Erythroblast (primary cell): ENCODE measurements around the gene WBP2NL.
"Not testable (repeated sequence)": the region's sequence is repeated elsewhere in the genome, so short reads cannot be mapped to it uniquely, and the experiment has no call there.

Experiments used
- DNase-seq, 2 experiments: peaks; one replicate each; lab custom pipeline; 2025; lab: John Stamatoyannopoulos, UW
- GATA1 ChIP-seq: IDR thresholded peaks from 2 replicates; pipeline ENCODE4 v1.6.1; 2011; ENCODE audit warnings: low read depth, mild to moderate bottlenecking, control low read depth, low read length, moderate library complexity
- POLR2A ChIP-seq: IDR thresholded peaks from 2 replicates; pipeline ENCODE4 v1.6.1; 2011; ENCODE audit warnings: mild to moderate bottlenecking, low read length

WBP2NL gene

GRCh38 chr22:41998361-41999261 lies at the start of gene WBP2NL:
Gene WBP2NL (plus strand): TSS chr22:41998788. CDS start chr22:41998819, 31 bp downstream.
- peak; percentile 87 to 92 for DNase-seq
- no peak for TF ChIP-seq GATA1
- peak; percentile 44 for TF ChIP-seq POLR2A

GRCh38 chr22:41948928-41949296 lies 49.7 kb upstream of the WBP2NL start:
- DNase-seq = not testable (repeated sequence)

- no peak for DNase-seq
- TF ChIP-seq GATA1 (no peak), POLR2A (no peak)
These were observed 49.2 kb upstream of the WBP2NL start for GRCh38 chr22:41949297-41949965.

GRCh38 chr22:41951898-41952474 lies 46.6 kb upstream of the WBP2NL start, which contains the start of gene SMIM45:
Gene SMIM45 (plus strand): TSS chr22:41952150.
- TF ChIP-seq GATA1 (no peak), POLR2A (no peak)
- DNase-seq = no peak

GRCh38 chr22:41952713-41953112 lies 45.9 kb upstream of the WBP2NL start:
- TF ChIP-seq POLR2A (no peak), GATA1 (no peak)
- DNase-seq = no peak

- no peak for DNase-seq
- TF ChIP-seq GATA1 (no peak), POLR2A (no peak)
These were observed 40.5 kb upstream of the WBP2NL start for GRCh38 chr22:41957941-41958556.

GRCh38 chr22:41963453-41964111 lies 35.0 kb upstream of the WBP2NL start:
- TF ChIP-seq GATA1 (no peak), POLR2A (no peak)
- DNase-seq = no peak

GRCh38 chr22:41964112-41964491 lies 34.5 kb upstream of the WBP2NL start:
- no peak for DNase-seq
- TF ChIP-seq POLR2A = no peak
- no peak for TF ChIP-seq GATA1

GRCh38 chr22:41966225-41966606 lies 32.4 kb upstream of the WBP2NL start:
- DNase-seq = no peak

GRCh38 chr22:41966607-41967240 lies 31.9 kb upstream of the WBP2NL start:
- TF ChIP-seq POLR2A (no peak), GATA1 (no peak)
- DNase-seq = peak; percentile 54 to 60

More at GRCh38 chr22:41966225-41966606, 32.4 kb upstream of the WBP2NL start:
- TF ChIP-seq POLR2A = no peak
- no peak for TF ChIP-seq GATA1

- peak; percentile 42 to 71 for DNase-seq
- TF ChIP-seq POLR2A = no peak
- no peak for TF ChIP-seq GATA1
These were observed 30.0 kb upstream of the WBP2NL start for GRCh38 chr22:41968601-41969000.

- TF ChIP-seq POLR2A (no peak), GATA1 (no peak)
- no peak for DNase-seq
These were observed 29.4 kb upstream of the WBP2NL start, which contains the start of gene SEPTIN3 for GRCh38 chr22:41969110-41969646. Gene SEPTIN3 (plus strand): TSS chr22:41969443. CDS start chr22:41971493, 2,050 bp downstream.
